Activated T-cell treated with anti-CD3 and anti-CD28 coated beads for 24 hours (primary cell): ENCODE results near the gene STIMATE.

Experiments
- DNase-seq: peaks from one replicate; pipeline ENCODE4 v3.0.0-alpha.2; 2020; ENCODE audit warnings: low read depth

STIMATE gene

DNA sequence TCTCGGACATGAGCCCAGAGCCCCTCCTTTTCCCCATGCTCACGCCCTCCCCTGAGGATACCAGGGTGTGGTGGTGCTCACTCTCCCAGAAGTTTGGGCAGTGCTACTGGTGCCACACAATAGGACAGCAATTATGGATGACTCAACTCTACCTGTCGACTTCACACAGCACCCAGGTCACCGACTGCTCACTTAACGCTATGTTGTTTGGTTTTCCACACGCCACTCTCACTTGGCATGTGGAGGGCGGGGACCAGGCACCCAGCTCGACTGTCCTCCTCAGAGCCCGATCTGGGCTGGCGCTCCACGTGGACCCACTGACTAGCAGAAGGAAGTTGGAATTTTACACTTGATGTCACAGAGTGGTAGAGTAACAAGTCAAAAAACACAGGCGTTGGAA lies 30.9 kb downstream of the STIMATE start:
- no peak for DNase-seq

DNA sequence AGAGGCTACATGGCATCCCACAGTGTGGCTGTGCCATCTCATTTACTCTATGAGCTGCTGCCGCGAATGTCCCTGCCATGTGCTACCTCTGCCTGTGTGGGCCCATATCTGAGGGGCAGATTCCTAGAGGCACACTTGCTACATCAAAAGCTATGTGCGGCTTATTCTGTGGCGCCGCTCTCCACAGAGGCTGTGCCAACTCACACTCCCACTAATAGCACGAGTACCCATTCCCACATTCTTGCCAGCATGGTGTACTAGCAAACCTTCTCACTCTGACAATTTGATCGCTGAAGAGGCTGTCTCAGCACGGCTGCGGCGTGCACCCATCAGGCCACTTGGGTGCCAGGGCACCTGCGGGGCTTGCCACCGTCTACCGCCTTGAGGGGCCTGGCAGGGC lies 31.4 kb downstream of the STIMATE start:
- no peak for DNase-seq

DNA sequence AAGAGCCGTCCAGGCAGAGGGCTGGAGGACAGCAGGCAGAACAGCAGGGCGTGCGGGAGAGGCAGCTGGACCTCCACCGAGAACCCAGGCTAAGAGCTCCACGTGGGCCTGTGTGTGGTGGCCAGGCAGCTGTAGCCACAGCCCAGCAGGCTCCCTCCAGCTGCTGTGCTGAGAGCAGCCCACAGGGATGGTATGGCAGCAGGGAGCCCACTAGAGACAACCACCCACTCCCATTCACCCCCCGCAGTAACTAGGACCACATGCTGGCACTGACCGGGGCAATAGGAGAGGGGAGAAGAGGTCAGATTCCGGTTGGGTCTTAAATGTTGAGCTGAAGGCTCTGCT lies 37.0 kb downstream of the STIMATE start:
- DNase-seq, result no peak

DNA sequence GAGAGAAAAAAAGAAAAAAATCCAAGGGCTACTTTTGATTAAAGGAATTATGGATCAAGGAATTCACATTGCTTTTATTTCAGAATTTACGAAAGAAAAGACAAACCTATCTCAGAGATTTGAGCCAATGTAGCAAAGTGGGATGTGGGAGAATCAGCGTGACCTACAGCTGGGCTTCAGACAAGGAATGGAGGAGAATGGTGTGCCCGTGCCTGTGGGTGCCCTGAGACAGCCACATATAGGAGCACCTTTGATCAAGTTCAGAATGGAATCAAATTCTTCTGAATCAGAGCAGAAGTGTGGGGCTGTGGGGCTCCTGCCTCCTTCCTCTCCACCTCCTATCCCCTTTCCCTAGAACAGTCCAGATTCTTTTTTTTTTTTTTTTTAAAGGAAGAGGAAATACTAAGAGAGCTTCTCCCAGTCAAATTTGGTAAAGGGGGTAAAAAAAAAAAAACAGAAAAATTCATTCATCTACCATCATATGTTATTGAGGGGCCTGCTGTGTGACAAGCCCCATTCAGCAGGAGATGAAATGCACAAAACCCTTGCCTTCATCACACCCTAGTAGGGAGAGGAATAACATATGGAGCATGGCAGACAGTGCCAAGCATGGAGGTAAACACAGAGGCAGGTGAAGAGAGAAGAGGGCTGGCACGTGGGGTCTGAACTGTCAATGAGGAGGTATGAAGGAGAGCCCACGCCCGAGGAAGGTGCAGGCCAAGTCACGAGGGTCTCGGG lies 37.5 kb downstream of the STIMATE start:
- DNase-seq, result no peak

DNA sequence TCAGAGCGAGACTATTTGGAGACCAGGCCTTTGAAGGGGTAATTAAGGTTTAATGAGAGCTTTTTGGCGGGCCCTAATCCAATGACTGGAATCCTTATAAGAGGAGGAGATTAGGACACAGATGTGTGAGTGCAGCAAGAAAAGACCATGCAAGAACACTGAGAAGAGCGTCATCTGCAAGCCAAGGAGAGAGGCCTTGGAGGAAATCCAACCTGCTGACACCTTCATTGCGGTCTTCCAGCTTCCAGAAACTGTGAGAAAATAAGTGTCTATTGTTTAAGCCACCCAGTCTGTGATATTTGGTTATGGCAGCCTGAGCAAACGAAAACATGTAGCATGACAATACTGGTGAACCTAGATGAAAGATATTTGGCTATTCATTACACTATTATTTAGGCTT lies 39.5 kb downstream of the STIMATE start:
- DNase-seq, result no peak

DNA sequence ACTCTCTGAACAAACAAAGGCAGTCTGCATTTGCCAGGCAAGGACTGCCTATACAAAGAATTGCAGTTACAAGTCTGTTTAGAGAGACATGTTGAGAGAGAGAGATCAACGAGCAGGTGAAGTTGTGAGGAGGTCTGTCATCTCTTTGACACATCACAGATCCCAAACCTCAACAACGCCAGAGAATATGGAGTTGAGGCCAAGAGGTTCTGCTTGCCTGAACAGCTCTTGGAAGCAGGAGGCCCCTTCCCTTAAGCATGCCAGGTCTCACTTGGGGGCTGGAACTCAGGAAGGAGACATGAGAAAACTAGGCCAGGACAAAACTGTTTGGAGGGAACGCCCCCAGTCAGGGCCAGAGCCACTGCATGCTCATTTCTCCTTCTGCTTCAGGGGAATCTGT lies 40.2 kb downstream of the STIMATE start:
- no peak for DNase-seq

DNA sequence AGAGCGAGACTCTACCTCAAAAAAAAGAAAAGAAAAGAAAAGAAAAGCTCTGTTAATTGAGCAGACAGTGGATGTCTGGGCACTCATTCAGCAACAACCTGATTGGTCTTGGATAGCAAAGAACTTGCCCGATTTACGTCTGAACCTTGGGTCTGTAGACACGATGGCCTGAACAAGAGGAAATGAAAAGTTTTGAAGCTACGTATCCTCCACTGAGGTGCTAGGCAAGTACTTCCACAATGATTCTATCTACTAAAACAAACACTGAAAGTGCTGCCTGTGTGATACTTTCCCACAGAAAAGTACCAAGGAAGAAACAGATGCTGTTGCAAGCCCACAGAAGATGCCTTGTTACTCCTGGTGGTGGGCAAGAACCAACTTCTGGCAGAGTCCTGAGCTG lies 40.7 kb downstream of the STIMATE start:
- DNase-seq, result no peak

DNA sequence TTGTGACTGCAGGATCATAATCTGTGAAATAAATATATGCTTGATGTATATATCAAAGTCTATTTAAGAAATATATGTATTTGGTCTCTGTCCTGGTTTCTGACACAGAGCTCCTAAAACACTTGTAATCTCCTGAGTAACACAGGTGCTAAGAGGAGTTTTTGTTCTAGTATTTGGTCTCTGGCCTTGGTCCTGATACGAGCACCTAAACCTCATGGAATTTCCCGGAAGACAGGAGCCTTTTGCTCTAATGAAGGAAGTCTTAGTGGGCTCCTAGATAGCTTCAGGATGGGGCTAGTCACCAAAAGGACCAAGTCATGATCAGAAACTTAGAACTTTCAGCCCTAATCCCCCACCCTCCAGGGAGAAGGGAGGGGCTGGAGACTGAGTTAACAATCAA lies 43.3 kb downstream of the STIMATE start:
- no peak for DNase-seq

DNA sequence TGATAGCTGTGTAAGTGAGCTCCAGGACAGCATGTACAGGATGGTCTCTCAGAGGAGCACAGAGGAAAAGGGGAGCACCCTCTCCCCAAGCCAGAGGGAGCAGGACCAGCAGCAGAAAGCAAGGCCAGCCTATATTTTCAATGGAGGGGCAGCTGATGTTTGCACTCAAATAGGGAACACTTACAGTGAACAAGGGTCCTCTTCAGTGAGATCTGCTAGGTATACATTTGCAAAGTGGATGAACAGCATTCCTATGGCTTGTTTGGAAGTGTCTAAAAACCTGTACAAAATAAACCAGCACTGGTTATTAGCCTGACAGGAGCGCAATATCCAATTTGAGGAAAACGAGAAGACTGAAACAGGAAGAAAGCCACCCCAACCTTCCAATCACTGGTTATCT lies 44.9 kb downstream of the STIMATE start:
- no peak for DNase-seq

DNA sequence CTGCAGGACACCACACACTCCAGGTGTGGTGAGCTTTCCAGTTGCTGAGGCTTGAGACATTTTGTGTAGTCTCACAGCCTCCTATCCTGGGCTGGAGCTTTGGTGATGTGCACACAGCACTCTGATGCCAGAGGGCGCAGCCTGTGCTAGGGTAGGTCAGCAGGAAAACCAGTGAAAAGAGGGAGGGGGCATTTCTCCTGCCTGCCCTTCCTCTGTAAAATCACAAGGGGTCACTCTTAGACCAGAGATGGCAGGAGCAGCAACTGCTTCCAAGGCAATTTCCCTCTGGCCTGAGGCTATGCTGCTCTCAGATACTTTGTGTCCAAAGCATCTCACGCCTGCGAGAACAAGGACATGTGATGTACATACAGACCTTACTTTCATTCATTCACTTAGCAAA lies 46.0 kb downstream of the STIMATE start:
- DNase-seq, result peak; percentile 2

DNA sequence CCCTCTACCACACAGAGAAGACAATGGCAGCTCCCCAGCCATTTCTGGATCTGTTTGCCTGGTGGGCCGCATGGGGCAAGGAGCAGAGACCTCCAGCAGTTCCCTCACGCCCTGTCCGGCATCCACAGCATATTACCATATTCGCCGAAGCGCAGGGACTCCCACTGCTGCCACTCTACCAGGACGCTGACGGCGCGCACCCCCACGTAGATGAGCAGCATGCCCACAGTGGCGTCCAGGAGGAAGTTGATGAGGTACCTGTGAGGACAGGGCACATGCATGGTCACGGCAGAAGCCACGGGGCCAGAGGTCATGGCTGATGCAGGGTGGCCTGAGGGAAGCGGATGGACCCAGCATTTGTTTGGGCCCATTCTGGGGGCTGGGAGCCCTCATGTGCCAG lies 47.7 kb downstream of the STIMATE start:
- no peak for DNase-seq

DNA sequence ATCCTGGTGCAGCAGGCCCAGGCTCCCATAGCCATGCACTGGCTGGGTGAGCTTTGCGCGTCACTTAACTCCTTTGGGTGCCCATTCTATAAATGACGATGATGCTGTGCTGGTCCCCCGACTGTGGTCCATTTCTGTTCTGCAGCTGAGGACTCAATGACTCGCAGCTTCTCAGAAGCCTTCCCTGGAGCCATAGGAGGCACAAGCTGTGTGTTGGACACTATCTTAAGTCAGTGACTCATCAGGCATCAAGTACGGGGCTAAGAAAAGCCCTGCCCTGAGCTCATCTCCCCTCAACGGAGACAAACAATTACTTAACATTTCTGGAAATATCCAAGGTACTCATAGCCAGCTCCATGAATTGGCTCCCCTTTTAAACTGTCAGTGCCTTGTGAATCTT lies 48.7 kb downstream of the STIMATE start:
- DNase-seq, result no peak

DNA sequence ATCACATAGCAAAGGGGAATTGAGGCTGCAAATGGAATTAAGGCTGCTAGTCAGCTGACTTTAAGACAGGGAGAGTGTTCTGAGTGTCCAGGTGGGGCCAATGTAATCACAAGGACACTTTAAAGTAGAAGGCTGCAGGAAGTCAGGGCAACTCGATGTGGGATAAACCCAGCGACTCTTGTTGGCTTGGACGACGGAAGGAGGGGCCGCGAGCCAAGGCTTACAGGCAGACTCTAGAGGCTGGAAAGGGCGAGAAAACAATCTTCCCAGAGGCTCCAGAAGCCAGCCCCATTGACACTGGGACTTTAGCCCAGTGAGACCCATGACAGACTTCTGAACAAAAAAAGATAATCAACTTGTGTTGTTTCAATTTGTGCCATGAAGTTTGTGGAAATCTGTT lies 49.6 kb downstream of the STIMATE start:
- no peak for DNase-seq

DNA sequence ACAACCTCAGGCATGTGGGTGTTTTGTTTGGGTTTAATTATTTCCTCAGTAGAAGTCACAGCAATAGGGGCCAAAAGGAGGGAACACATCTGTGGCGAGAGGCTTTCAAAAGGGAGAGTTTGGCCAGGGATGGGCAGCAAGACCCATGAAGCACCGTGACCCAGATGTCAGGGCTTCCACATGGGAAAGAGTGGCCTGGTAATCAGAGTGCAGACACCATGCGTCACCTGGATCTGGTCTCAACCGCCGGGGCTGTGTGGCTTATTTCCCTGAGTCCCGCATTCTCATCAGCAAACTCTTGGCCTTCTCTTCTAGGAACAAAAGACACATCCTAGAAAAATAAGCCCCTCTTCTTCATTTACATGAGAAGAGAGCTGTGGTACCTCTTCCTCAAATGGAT lies 50.1 kb downstream of the STIMATE start:
- no peak for DNase-seq

DNA sequence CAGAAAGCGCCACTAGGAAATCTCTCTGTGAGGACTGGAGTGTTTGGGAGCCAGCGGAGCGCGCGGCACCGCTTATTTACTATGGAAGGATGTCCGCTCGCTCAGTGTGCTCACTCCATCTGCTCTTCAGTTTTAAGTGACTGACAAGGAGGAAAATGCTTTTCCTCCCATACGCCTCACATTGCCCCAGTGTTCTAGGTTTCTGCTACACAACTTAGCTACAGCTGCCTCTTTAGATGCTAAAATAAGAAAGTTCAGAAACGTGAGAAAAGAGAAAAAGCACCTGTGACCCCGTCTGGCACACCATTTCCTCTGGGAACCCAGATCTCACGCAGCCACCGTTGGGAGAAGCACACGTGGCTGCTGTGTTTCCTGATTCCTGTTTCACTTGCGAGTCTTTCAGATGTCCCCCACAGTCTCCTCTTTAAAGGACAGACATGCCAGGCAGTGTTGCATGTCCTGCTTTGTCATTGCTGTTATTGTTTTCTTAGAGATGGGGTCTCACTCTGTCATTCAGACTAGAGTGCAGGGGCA lies 50.8 kb downstream of the STIMATE start:
- no peak for DNase-seq

DNA sequence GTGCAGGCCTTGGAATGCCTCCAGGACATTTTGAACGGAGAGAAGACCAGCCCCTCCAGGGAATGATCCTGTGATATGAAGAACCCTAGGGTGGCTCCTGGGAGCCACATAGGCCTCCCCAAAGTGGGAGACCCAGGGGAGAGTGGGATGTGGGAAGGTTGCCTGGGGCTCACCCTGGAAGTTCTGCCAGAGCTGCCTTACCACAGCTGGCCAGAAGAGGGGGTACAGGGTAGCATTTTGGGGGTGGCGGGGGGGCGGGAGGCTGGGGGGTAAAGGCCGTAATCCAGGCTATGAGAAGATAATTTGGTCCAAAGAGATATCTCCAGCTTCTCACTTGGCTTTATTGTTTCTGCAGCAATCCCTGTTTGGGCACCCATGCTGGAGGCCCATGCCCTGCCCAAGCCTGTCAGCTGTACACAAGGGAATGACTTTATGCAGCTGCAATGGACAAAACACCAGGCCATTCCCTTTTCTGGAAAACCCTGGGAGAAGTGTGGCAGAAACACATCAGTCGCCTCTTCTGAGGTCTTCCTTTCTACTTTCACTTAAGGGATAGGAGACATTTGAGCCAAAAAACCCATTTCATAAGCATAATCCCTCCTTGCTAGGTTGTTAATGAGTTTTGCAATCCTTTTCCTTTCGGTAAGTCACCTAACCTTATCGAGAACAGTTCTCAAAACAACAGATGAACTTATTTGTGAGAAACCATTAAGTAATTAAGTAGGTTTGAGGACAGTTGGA lies 51.5 kb downstream of the STIMATE start:
- no peak for DNase-seq

DNA sequence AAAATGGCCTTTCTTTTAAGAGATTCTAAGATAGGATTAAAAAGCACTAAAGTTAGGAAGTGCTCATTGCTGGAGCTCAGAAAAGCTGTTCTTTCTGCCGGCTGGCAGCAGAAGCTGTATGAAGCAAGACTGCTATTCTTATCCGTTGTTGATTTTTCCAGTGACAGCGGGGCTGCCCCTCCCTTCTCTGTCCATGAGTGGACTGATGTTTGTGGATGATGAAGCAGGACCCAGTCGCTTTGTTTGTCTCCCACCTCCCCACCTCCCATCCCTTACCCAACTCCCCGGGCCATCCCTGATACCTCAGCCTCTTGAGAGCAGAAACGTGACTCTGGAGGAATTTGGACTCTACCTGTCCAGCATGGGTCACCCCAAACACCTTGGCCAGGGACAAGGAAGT lies 52.2 kb downstream of the STIMATE start:
- no peak for DNase-seq

DNA sequence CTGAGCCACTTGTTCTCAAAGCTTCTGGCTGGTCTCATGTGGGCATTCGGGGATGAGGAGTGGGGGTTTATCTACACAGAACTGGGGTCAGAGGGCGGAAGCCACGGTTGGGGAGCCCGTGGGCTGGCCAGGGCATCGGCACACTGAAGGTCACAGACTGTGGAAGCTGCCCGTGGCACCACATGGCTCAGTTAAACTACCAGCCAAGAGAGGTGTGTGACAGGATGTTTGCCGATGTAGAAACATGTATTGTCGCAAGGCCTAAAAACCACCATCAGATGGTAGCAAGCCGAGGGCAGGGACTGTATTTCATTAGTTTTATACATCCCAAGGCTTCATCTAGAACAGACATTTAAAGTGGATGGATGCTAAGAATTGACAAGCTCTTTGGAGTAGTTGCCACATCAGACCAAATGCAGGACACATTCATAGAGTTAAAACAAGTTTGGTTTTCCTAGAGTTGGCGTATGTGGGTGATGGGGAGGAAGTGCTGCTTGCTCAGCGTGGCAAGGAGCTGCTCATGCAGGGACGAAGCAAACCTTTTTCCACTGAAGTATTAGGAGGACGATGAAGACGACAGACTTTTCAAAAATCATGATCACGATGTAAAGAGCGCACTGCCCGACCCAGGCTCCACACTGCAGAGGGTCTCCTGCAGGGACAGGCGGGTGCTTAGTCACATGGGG lies 52.9 kb downstream of the STIMATE start:
- DNase-seq, result no peak

DNA sequence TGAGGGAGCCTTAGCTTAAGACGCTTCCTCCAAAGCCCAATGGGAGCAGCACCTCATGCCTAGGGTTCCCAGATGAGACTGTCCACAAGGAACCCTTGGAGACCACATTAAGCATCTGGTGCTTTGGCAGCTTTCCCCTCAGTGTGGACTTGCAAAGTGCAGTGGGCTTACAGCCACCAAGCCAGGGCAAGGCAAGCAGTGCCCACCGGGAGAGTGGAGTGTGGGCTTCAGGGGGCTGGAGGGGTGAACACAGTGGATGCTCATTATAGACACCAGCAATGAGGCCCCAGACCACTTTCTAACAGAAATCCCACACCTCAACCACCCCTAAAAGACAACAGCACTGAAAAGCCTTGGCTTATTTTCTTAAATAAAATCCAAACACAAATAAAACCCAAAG lies 53.5 kb downstream of the STIMATE start:
- DNase-seq, result no peak

DNA sequence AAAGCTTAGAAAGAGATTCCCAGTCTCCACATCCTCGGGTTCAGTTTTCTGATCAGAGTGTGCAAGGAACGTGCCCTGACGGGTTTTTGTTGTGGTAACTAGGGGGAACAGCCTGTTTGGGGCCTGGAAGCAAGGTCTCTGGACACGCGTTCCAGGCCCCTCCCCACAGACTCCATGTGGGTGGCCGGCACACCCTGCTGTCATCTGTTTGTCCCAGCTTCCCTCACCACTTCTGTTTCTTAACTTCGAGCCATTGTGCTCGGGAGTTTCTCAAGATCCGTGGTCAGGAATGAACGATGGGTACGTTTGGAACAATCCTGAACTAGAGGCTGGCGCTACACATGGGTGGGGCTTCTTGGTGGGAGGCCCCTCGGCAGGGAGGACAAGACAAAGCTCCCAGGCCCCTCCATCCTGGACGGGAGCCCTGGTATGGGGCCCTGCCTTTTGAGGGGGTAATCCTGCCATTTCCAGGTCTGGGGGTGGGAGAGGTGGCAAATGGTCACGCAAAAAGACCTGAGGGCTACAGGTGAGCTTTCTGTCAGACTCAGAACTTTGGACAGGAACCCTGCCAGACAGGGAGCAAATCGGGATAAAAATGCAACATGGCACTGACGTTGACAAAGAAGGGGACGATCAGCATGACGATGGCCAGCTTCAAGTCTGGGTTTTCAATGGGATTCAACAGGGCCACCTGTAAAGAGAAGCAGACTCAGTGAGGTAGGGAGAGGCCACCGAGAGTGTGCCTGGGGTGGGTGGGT lies 54.1 kb downstream of the STIMATE start:
- no peak for DNase-seq

DNA sequence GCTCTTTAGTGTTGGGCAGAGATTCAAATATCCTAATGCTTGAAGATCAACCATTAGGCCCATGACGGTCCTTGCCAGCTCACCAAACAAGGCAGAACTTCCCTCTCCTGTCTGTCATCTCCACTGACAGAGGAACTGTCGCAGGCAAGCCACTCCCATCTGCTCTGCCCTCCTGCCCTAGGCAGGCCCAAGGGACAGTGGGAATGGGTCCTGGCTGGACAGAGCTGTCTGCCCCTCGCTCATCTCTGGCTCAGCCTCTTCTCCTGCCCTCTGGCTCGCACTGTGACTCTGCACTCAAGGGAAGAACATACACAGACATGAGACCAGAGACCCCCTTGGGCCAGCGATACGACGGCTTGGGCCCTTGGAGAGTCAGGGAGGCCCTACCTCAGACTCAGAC lies 54.9 kb downstream of the STIMATE start:
- DNase-seq, result no peak

DNA sequence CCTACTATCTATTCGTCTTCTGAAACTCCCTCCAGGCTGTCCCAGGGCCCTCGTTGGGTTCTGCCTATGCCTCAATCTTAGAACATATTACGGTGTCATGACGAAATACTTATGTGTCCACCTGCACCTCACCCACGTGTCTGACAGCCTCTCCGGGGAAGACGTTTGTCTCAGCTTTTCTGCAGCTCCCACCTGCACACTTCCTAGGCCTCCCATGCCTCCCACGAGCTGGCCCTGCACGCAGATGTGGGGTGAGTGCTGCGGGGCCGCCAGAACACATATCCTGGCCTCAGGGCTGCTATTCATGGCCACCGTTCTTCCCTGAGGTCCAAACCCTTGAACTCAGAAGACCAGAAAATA lies 55.4 kb downstream of the STIMATE start:
- no peak for DNase-seq
